ENCODE measurements around the gene CHCHD5. TPM values are rescaled to one million over a fixed set of nuclear protein-coding genes. Genes with fewer than 3 reads are reported as not detected.

The CHCHD5 gene
- total RNA-seq, 1 experiment from 2014 or later: 32.3 TPM

DNA sequence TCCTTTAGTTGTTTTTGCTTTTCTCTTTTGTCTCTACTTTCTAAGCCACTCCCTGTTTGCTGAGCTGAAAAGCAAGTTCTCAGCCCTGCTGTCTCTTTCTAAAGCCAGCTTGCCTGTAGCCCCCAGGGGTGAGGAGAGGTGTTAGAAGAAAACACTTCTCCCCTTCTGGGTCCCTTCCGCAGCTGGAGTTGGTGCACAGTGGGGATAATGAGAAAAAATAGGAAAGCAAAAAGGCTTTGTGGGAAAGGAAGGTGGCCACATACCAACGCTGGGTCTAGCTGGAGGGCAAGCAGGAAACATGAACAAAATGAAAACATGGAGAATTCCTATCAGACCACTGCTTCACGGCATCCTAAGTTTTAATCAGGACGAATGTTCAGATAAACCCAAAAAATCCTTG is 45.9 kb downstream of the CHCHD5 start:
- Histone ChIP-seq H3K56ac (ENCODE audit: insufficient read length, low read depth, low read length) (no peak overlapping the region), H3T11ph (ENCODE audit: low read length) (no peak overlapping the region), H3K9ac (ENCODE audit: extremely low read depth, insufficient read length, low read length) (no peak overlapping the region), H2BK120ac (ENCODE audit: low read depth, low read length, poor library complexity, severe bottlenecking) (no peak overlapping the region), H4K5ac (ENCODE audit: insufficient read length, low read depth, low read length) (no peak overlapping the region), H2BK15ac (ENCODE audit: low read depth, low read length) (no peak overlapping the region), H2AK5ac (ENCODE audit: insufficient read length, low read length) (no peak overlapping the region), H4K20me1 (ENCODE audit: control insufficient read depth, insufficient read depth, insufficient read length) (no peaks in the 10 kb centered on the region), H3K4me2 (ENCODE audit: insufficient read depth, insufficient read length, low read length) (no peak overlapping the region), H3K4me1 (ENCODE audit: insufficient read depth, low read length) (peaks cover 6% of the 10 kb centered on the region), H3K4ac (ENCODE audit: low read depth, low read length) (no peak overlapping the region), H3K23ac (ENCODE audit: insufficient read length, low read depth, low read length) (no peak overlapping the region), H3K14ac (ENCODE audit: insufficient read depth, low read length) (no peak overlapping the region), H2BK20ac (ENCODE audit: low read depth, low read length, poor library complexity, severe bottlenecking) (no peak overlapping the region), H2AFZ (ENCODE audit: low read length) (peak overlapping the region; percentile 35), H4K91ac (ENCODE audit: insufficient read length, low read depth, low read length) (no peak overlapping the region), H3K79me2 (ENCODE audit: insufficient read depth, low read length) (no peaks in the 10 kb centered on the region), H2BK12ac (ENCODE audit: insufficient read length, low read depth, low read length) (no peak overlapping the region), H4K8ac (replicated peaks; ENCODE audit: insufficient read length, low read depth, low read length) (no peak overlapping the region), H3K23me2 (ENCODE audit: insufficient read length, low read depth, low read length, poor library complexity, severe bottlenecking) (no peaks in the 10 kb centered on the region), H3K27me3 (ENCODE audit: insufficient read depth, low read length) (no peaks in the 10 kb centered on the region), H3K18ac (ENCODE audit: insufficient read length, low read depth, low read length) (no peak overlapping the region), H2BK5ac (ENCODE audit: insufficient read length, low read length) (no peak overlapping the region), H3K9me3 (ENCODE audit: control insufficient read depth, low read depth, low read length) (no peaks in the 10 kb centered on the region), H3K79me1 (ENCODE audit: insufficient read depth, low read depth, low read length, poor library complexity, severe bottlenecking) (no peaks in the 10 kb centered on the region), H3K27ac (ENCODE audit: insufficient read length, low read depth, low read length) (no peak overlapping the region)
- Mint-ChIP-seq H3K27ac (0 out of 7 replicates have a peak overlapping the region, but pooled peaks of 1 of the 3 experiments have one; percentile 22), H3K9me3 (no peaks in the 10 kb centered on the region; a peak in 1 of 5 replicates), H3K36me3 (ENCODE audit: insufficient read depth in 1 of 3, low read depth in 3 of 3) (no peaks in the 10 kb centered on the region; a peak in 1 of 7 replicates), H3K4me1 (peaks cover 24 to 28% of the 10 kb centered on the region in 2 experiments), H3K27me3 (ENCODE audit: low read depth) (peaks cover 1% of the 10 kb centered on the region; the same call in 1 of the 2 replicates), H3K4me3 (no peak overlapping the region; a peak in 1 of 5 replicates)
- DNase-seq: no peak
- WGBS (ENCODE audit: extremely low coverage, insufficient read length, low lambda C conversion rate): no CpG with 5 or more reads among the region's 4 CpGs
- TF ChIP-seq, protein P1, sequence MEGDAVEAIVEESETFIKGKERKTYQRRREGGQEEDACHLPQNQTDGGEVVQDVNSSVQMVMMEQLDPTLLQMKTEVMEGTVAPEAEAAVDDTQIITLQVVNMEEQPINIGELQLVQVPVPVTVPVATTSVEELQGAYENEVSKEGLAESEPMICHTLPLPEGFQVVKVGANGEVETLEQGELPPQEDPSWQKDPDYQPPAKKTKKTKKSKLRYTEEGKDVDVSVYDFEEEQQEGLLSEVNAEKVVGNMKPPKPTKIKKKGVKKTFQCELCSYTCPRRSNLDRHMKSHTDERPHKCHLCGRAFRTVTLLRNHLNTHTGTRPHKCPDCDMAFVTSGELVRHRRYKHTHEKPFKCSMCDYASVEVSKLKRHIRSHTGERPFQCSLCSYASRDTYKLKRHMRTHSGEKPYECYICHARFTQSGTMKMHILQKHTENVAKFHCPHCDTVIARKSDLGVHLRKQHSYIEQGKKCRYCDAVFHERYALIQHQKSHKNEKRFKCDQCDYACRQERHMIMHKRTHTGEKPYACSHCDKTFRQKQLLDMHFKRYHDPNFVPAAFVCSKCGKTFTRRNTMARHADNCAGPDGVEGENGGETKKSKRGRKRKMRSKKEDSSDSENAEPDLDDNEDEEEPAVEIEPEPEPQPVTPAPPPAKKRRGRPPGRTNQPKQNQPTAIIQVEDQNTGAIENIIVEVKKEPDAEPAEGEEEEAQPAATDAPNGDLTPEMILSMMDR (conservative IDR thresholded peaks at IDR 0.05): no peak
